DMS79 (cell line): Measurements from ENCODE around the gene SIRT3.
"Not testable (repeated sequence)": the region's sequence is repeated elsewhere in the genome, so short reads cannot be mapped to it uniquely, and the experiment has no call there.

ENCODE experiments used
- DNase-seq: peaks from one replicate; lab custom pipeline; 2025; lab: John Stamatoyannopoulos, UW

The SIRT3 gene

DNA sequence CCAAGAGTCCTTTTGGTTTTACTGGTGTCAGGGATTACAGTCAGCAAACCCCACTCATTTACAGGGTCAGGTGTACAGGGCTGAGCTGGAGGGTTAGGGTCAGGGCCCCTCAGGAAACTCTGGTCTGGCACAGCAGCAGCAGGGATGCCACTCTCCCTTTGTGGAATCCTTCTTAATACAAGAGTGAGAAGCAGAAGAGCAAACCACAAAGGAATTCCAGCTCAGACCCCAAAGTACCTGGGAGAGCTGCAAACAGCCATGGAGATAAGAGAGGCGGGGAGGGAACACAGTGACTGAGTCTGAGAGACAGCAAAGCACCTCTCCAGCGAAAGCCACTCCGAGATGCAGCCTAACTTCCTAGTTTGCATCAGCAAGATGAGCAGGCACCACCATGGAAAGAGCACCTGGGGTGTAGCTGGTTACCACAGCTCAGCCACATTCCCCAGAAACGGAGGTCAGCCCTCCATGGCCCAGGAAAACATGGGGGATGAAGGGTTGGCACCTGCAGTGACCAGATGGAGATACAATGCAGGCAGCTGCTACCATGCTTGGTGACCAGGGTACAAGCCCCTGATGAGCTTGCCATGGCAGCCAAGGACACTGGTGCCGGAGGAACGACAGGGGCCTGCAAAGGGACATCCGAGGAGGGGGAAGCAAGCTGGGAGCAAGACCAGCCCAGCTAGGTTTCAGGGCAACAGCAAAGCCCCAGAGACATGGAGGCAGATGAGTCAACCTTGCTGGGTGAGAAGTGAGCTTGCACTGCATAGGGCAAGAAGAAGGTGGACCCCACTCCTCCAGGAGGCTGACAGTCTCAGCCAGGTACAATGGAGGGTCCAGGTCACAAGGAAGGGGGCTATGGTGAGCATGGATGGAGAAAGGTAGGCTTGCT, 32.8 kb downstream of the SIRT3 start:
- DNase-seq, result no peak

DNA sequence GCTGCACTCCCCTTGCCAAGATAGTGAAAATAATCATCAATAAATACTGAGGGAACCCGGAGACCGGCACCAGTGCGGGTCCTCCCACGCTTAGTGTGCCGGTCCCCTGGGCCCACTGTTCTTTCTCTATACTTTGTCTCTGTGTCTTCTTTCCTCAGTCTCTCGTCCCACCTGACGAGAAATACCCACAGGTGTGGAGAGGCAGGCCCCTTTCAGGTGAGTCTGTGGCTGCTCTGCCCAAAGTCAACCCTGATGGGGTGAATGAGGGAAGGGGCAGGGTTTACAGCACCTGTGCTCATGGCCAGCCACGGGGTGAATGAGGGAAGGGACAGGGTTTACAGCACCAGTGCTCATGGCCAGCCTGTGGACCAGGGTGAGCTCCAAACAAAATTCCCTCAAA, 33.7 kb downstream of the SIRT3 start:
- no peak for DNase-seq

DNA sequence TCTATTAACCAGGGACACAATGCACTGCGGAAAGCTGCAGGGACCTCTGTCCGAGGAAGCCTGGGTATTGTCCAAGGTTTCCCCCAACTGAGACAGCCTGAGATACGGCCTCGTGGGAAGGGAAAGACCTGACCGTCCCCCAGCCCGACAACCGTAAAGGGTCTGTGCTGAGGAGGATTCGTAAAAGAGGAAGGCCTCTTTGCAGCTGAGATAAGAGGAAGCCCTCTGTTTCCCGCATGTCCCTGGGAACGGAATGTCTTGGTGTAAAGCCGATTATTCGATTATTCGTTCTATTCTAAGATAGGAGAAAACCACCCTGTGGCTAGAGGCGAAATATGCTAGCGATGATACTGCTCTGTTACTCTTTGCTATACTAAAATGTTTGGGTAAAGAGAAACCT, 34.2 kb downstream of the SIRT3 start:
- no peak for DNase-seq

DNA sequence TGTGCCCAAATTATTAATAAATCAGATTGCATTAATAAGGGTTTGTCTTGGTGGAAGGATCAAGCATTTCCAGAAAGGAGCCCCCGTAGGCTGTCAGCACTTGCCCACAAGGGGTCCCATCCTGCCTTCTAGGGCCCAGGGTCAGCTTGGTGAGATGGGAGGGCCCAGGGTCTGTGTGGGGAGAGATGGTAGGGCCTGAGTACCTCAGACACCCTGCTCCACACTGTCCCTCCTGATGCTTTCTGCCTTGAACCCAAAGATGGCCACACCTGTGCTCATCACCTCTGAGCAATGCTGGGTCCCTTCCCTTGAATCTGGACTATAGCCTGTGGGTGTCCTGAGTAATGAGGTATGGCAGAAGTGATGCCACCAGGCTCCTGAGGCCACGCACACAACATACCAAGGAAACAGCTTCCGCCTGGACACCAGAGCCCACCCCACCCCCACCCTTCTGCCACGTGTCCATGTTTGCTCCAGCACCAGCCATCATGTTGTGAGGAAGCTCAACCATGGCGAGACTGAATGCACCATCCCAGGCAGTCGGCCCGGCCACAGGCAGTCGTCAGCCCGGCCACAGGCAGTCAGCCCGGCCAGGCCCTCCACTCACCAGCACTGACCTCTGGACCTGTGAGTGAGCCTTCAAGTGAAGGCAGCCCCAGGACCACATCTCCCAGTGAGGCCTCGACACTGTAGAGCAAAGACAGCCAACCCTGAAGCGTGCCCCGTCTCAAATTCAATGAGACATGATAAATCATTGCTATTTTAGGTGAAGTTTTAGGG, 35.7 kb downstream of the SIRT3 start:
- DNase-seq, result no peak

DNA sequence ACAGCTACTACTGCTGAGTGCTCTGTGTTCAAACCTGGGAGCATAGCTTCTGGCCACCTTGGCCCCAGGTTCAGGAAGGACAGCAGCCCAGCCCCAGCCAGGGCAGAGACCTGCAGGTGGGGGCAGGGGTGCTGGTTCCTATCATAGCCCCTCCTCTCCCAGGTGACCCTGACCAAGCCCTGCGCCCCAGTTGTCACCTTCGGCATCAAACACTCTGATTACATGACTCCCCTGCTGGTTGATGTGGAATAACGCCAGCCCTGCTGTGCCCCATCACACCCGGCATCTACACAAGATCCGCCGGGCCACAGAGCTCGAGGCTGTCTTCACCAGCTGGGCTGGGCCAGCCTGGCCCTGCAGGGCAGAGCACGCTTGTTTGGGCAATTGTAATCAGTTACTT, 36.4 kb downstream of the SIRT3 start:
- no peak for DNase-seq

DNA sequence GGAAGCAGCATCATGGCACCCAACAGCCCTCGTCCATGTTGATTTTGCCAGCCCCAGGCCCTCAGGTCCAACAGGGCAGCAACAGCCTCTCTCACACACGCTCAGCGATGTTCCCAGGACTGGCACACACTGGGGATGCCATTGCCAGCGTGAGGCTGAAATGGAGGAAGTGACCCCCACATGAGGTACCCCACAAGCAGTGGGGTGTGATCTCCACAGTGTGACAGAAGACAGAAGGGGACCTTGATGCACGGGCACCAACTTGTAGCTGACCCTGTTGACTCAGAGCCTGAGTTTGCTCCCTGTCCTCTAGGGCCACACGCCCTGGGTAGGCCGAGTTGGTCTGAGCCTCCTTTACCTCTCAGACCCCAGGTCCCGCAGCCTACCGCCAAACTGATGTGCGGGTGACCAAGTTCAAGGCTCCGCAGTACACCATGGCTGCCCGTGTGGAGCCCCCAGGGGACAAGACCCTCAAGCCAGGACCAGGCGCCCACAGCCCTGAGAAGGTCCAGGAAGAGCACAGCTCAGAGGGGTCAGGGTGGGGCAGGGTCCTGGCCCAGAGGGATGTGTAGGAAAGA, 37.0 kb downstream of the SIRT3 start:
- DNase-seq, result no peak

DNA sequence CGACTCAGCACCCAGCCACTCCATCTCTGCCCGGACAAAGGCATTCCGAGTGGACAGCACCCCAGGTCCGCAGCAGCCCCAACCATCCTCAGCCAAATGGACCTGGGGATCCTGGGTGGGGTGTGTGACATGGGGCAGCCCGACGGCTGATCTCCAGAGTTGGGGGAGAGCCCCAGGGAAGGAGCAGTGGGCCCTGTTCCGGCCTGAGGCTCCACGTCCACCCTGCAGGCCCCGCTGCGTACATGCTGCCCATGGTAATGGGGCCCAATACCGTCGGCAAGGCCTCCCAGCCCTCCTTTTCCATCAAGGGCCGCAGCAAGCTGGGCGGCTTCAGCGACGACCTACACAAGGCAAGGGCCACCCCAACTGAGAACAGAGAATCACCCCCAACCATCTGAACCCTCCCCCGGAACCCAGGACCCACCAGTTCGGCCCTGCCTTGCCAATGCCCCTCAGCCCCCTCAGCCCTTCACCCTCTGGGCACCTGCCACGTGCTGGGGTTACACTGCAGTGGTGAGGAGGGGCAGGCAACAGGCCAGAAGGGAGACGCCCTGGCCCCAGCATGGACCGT, 37.8 kb downstream of the SIRT3 start:
- no peak for DNase-seq

DNA sequence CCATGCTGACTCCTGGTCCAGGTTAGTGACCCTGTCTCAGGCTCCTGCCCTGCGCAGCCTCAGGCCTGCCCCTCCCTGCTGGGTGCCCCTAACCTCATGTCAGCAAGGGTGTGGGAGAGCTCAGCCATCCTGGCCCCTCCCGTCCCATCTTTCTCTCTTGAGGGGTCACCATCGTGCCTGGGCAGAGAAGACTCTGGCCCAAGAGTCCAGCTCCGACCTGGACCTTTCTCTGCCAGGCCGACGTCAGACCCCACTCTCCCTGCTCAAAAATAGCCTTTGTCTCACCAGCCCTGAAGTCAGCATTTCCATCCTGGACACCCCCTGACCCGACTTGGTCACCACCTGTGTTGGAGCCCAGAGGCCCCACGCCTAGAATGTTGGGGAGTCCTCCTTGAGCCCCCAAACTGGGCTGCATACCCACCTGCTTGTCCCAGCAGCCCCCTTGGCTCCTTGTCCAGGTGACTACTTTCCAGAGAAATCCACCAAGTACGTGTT, 38.4 kb downstream of the SIRT3 start:
- no peak for DNase-seq

DNA sequence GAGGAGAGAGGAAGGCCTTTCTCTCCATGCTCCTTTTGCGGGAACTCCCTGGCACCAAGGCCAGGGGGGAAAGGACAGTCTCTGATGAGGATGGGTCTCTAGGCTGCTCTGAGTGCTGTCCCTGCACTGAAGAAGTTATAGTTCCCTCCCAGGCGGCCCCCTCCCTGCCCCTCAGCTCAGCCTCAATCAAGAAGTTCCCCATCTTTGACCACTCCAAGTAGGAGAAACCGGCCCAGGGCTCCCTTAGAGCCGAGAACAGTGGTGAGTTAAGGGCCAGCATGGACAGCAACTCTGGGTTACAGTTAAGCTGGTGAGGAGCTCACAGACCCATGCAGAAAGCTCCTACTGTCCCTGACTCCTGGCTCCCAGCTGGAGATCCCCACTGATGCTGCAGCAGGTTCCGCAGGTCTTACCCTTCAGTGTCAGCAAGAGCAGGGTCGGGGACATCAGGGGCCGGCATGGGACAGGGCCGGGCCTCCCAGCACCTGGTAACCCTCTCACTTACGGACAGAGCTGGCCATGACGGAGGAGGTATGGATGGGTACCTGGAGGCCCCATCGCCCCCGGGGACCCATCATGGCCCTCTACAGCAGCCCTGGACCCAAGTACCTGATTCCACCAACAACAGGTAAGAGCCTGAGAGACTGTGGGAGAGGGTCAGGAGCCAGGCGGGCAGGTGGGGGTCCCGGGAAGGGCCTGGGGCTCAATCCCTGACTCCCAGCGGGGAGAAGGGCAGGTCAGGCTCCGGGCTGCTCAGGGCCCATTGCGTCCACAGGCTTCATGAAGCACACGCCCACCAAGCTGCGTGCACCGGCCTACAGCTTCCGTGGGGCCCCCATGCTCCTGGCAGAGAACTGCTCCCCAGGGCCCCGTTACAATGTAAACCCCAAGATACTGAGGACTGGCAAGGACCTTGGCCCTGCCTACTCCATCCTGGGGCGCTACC, 39.1 kb downstream of the SIRT3 start:
- no peak for DNase-seq

DNA sequence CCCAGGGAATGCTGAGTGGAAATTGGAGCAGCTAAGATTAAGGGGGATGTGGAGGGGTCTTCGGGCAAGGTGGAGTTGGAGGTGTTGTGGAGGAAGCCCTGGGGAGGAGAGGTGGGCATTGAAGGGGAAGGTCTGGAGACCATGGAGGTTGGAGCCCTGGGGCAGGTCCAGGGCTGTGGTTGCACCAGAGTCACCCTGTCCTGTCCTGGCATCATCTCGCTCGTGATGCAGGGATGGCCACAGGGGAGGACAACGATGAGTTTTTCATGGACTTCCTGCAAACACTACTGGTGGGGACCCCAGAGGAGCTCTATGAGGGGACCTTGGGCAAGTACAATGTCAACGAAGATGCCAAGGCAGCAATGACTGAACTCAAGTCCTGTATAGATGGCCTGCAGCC, 42.7 kb downstream of the SIRT3 start:
- DNase-seq, result not testable (repeated sequence)

DNA sequence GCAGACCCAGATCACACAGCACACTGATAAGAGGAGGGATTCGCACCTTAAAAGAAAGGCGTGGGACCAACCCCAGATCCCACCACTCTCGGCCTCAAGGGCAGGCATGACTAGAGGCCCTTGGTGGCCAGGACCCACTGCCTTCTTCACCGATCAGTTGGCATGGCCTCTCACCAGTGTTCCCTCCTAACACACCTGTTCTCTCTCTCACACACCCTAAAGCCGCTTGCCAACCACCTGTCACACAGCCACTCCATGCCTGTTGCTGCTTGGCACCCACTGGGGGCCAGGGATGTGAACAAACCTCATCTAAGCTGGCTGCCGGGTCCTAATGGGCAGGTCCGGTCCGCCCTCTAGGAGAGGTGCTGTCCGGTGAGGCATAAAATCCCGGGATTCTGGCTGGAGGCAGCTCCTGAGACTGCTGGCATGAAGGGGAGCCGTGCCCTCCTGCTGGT, 43.4 kb downstream of the SIRT3 start, which contains the start of gene SCGB1C1:
Gene SCGB1C1, plus strand, starts transcription at position 405 of the 455 bp plus-strand sequence. Its CDS starts 22 bp downstream, at position 427.
- DNase-seq, result not testable (repeated sequence)

DNA sequence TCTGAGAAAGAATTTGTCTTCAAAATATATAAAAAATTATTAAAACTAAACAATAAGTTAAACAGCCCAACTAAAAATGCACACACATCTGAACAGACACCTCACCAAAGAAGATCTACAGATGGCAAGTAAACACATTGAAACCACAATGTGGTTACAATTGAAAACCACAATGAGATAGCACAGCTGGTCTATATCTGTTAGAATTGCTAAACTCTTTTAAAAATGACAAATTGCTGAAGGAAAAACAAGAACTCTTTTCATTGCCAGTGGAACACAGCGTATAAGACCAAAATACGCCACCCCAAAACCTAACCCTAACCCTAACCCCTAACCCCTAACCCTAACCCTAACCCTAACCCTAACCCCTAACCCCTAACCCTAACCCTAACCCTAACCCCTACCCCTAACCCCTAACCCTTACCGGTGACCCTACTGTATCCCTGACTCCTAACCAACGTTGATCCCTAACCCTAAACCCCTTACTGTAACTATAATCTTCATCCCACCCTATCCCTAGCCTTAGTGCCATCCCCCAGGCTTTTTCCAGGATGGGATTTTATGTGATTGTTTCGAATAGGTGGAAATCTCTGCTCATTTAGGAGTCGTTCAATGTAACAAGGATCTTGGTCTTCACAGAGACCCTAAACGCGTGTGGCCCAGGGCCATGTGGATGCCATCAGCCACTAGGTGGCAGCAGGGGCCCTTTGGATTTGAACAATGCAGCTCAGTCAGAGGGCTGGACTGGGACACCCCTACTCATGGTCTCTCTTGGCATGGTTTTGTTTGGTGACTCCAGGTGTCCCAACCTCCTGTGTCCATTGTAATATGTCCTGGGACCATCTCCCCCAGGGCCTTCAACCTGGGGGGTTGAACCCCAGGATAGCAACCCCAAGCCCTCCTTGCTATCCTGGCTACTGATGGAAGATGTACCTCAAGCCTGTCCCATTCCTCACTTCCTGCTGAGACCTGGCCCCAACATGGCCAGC, 44.4 kb downstream of the SIRT3 start:
- not testable (repeated sequence) for DNase-seq

DNA sequence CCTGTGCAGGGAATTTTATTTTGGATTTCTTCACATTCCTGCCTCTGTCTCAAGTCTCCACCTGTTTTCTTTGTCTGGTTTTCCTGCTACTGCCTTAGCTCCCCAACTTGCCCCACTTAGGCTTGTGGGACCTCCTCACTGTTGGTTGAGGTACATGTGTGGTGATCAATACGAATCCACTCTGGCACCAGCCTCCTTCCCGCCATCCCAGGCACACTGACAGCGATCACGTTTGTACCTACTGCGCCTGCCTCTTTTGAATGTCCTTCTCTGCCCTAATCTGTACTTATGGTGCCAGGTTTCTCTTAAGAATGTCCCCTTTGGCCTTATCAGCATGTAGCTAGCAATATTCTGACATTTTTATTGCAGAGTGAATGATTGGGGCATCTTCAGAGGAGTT, 45.6 kb downstream of the SIRT3 start:
- not testable (repeated sequence) for DNase-seq

DNA sequence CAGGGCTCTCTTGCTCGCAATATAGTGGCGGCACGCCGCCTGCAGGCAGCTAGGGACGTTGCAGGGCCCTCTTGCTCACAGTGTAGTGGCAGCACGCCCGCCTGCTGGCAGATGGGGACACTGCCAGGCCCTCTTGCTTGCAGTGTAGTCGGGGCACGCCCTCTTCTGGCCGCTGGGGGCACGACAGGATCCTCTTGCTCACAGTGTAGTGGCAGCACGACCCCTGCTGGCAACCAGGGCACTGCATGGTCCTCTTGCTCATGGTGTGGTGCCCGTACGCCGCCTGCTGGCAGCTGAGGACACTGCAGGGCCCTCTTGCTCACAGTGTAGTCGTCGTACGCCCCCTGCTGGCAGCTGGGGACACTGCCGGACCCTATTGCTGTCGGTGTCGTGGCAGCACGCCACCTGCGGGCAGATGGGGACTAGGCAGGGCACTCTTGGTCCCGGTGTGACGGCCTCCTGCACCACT, 46.3 kb downstream of the SIRT3 start:
- not testable (repeated sequence) for DNase-seq

DNA sequence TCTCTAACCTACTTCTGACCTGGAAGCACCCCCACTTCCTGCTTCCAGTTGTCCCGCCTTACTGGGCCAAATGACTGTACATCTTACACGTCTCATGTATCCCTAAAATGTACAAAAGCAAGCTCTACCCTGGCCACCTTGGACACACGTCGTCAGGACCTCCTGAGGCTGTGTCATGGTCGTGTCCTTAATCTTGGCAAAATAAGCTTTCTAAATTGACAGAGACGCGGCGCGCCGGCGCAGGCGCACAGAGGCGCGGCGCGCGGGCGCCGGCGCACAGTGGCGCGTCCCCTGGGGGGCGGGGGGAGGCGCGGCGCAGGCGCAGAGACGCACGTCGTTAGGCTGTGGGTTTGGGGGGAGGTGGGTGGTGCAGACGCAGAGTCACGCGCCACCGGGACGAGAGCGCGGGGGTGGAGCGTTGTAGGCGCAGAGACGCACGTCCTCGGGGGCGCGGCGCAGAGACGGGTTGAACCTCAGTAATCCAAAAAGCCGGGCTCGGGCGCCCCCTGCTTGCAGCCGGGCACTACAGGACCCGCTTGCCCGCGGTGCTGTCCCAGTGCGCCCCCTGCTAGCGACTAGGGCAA, 46.9 kb downstream of the SIRT3 start:
- DNase-seq, result not testable (repeated sequence)

DNA sequence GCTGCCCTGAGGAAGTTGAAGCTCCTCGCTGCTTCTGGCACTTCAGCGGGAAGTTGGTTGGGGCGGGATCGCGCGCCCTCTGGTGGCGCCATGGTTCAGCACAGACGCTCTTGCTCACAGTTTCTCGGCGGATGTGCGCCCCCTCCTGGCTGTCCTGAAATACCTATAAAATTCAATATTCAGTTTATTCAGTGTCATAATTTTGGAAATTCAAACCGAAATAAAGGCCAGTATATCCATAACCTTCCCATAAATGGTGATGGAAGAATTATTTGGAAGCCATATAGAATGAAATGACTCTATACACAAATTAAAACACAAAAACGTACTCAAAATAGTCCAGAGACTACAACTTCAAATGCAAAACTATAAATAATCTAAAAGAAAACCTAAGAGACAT, 55.9 kb downstream of the SIRT3 start:
- not testable (repeated sequence) for DNase-seq
